OCI-LY7 (cell line): Measurements from ENCODE around the gene FGF5. TPM values are rescaled to one million over a fixed set of nuclear protein-coding genes. Genes with fewer than 3 reads are reported as not detected.

ENCODE experiments used
- BruUV-seq: library from RNA; stranded (reverse); fragments of 400-500 nt; replicated peaks from 2 replicates; lab custom pipeline; 2021; lab: Mats Ljungman, UMichigan
- CTCF ChIA-PET: fragments of 300-600 bp; sonication (Branson Sonifier 250); formaldehyde crosslinking; loops from one replicate; lab custom pipeline; 2022; ENCODE audit warnings: antibody characterized with exemption; ENCODE audit not compliant: unreplicated experiment; lab: Charles Lee
- POLR2A ChIA-PET: fragments of 300-600 bp; sonication (Branson Sonifier 250); formaldehyde crosslinking; loops from one replicate; lab custom pipeline; 2022; ENCODE audit warnings: antibody characterized with exemption; lab: Charles Lee
- DNase-seq: peaks from one replicate; pipeline ENCODE4 v3.0.0-alpha.2; 2015; ENCODE audit warnings: low spot score
- H2AFZ ChIP-seq: fragments of 200-600 bp; sonication (generic), shearing (Covaris generic); 2 replicates; pipeline ENCODE4 v1.6.1; 2014; ENCODE audit warnings: mild to moderate bottlenecking, antibody characterized with exemption, low read length, moderate library complexity
- H3K27ac ChIP-seq: fragments of 200-600 bp; sonication (generic); 2 replicates; pipeline ENCODE4 v1.5.1; 2014; ENCODE audit warnings: mixed run types, low read depth, mild to moderate bottlenecking, moderate library complexity, low read length, inconsistent platforms; ENCODE audit not compliant: poor library complexity, severe bottlenecking
- H3K36me3 ChIP-seq: fragments of 200-600 bp; sonication (generic); 2 replicates; pipeline ENCODE4 v1.6.1; 2014; ENCODE audit warnings: mild to moderate bottlenecking, antibody characterized with exemption, low read length, moderate library complexity, mixed read lengths; ENCODE audit not compliant: insufficient read depth
- H3K4me1 ChIP-seq: fragments of 200-600 bp; sonication (generic); 2 replicates; pipeline ENCODE4 v1.5.1; 2014; ENCODE audit warnings: mild to moderate bottlenecking, low read length; ENCODE audit not compliant: insufficient read depth, poor library complexity, severe bottlenecking
- H3K4me2 ChIP-seq: fragments of 200-600 bp; sonication (generic); 2 replicates; pipeline ENCODE4 v1.6.1; 2014; ENCODE audit warnings: mild to moderate bottlenecking, low read length
- H3K4me3 ChIP-seq: fragments of 200-600 bp; sonication (generic); 2 replicates; pipeline ENCODE4 v1.5.1; 2014; ENCODE audit warnings: mild to moderate bottlenecking, low read depth, low read length; ENCODE audit not compliant: poor library complexity, severe bottlenecking
- H3K79me2 ChIP-seq: fragments of 200-600 bp; sonication (generic); 2 replicates; pipeline ENCODE4 v1.6.1; 2016; ENCODE audit warnings: low read depth, mild to moderate bottlenecking, low read length, moderate library complexity, mixed read lengths; ENCODE audit not compliant: insufficient read depth
- H3K9me2 ChIP-seq: fragments of 200-600 bp; sonication (generic); 2 replicates; pipeline ENCODE4 v1.6.1; 2016; ENCODE audit warnings: mild to moderate bottlenecking, low read length, mixed read lengths; ENCODE audit not compliant: insufficient read depth
- H3K9me3 ChIP-seq: fragments of 200-600 bp; sonication (generic); 2 replicates; pipeline ENCODE4 v1.6.1; 2014; ENCODE audit warnings: mild to moderate bottlenecking, mixed run types, low read length, mixed read lengths
- H4K20me1 ChIP-seq: fragments of 200-600 bp; sonication (generic); 2 replicates; pipeline ENCODE4 v1.6.1; 2014; ENCODE audit warnings: mild to moderate bottlenecking, antibody characterized with exemption, low read length, moderate library complexity, mixed read lengths; ENCODE audit not compliant: insufficient read depth
- CTCF ChIP-seq: fragments of 200-600 bp; sonication (generic); conservative IDR thresholded peaks from 2 replicates; pipeline ENCODE4 v1.5.1; 2014; ENCODE audit warnings: mild to moderate bottlenecking, antibody characterized with exemption, low read length, moderate library complexity, mixed read lengths
- EZH2phosphoT487 ChIP-seq: fragments of 200-600 bp; sonication (generic); IDR thresholded peaks from 2 replicates; pipeline ENCODE4 v1.6.1; 2018; ENCODE audit warnings: low read depth, borderline replicate concordance, mild to moderate bottlenecking, mixed run types, antibody characterized with exemption, low read length, moderate library complexity, mixed read lengths
- intact Hi-C: fragments of 100-400 bp; cut with micrococcal nuclease; formaldehyde crosslinking; loops from one replicate; pipeline ENCODE4 v1.10.0; 2022; ENCODE audit not compliant: unreplicated experiment
- total RNA-seq, 2 experiments: library from RNA; depleted of rRNA in 1 of 2; stranded (reverse); fragments of >200 nt in 1 of 2; shearing (Covaris generic) in 1 of 2; gene quantifications; 2 replicates each; pipeline ENCODE4 v1.2.3, GENCODE V29; 2014 to 2022

The FGF5 gene
- total RNA-seq, 2 experiments from 2014 or later, result 0.06 TPM; not detected in 1

- no peaks in the 10 kb centered on the region for H3K9me3 ChIP-seq
- CTCF ChIA-PET, result no interaction called here
- no peaks in the 10 kb centered on the region for H3K36me3 ChIP-seq
- no peak overlapping the region for H2AFZ ChIP-seq
- H3K4me2 ChIP-seq, result no peak overlapping the region
- H4K20me1 ChIP-seq, result no peaks in the 10 kb centered on the region
- no peak overlapping the region for H3K4me3 ChIP-seq
- no peaks in the 10 kb centered on the region for H3K79me2 ChIP-seq
- no peaks in the 10 kb centered on the region for H3K9me2 ChIP-seq
- BruUV-seq, result no TSS peak
- H3K27ac ChIP-seq, result no peak overlapping the region
- DNase-seq, result no peak
- H3K4me1 ChIP-seq, result no peaks in the 10 kb centered on the region
- POLR2A ChIA-PET, result no interaction called here
- TF ChIP-seq EZH2phosphoT487, result no peak
- no peak for TF ChIP-seq CTCF
- intact Hi-C loops, result no loop called here
These were observed 33.1 kb upstream of the FGF5 start for GRCh38 chr4:80233390-80233789.

GRCh38 chr4:80235451-80235850 lies 31.0 kb upstream of the FGF5 start:
- POLR2A ChIA-PET, result interaction anchor here (1.7 kb wide), 1 partner anchor 9 kb away, joined by 5 read pairs; no protein-coding TSS in a partner anchor
- H2AFZ ChIP-seq, result no peak overlapping the region
- no peak for DNase-seq

More at GRCh38 chr4:80235451-80235850, 31.0 kb upstream of the FGF5 start:
- CTCF ChIA-PET, result no interaction called here
- no peaks in the 10 kb centered on the region for H3K79me2 ChIP-seq
- no peak overlapping the region for H3K4me2 ChIP-seq
- H3K4me1 ChIP-seq, result no peaks in the 10 kb centered on the region
- H3K9me3 ChIP-seq, result no peaks in the 10 kb centered on the region
- H3K36me3 ChIP-seq, result no peaks in the 10 kb centered on the region
- no peak overlapping the region for H3K4me3 ChIP-seq
- H4K20me1 ChIP-seq, result no peaks in the 10 kb centered on the region
- intact Hi-C loops, result no loop called here
- H3K27ac ChIP-seq, result no peak overlapping the region
- TF ChIP-seq EZH2phosphoT487 (no peak), CTCF (no peak)
- no peaks in the 10 kb centered on the region for H3K9me2 ChIP-seq
- no TSS peak for BruUV-seq
